AG09309 (cell line): ENCODE measurements around the gene SNAP25.

ENCODE experiments used
- DNase-seq: peaks from one replicate; pipeline ENCODE4 v3.0.0-alpha.2; 2010; ENCODE audit warnings: low read depth
- H3K4me3 ChIP-seq: 2 replicates; pipeline ENCODE4 v1.5.1; 2011; ENCODE audit warnings: mild to moderate bottlenecking, low read depth, low read length, moderate library complexity; ENCODE audit not compliant: control insufficient read depth
- TF ChIP-seq, protein P1 (sequence below): IDR thresholded peaks from 2 replicates; pipeline ENCODE4 v1.5.1; 2011; ENCODE audit warnings: mild to moderate bottlenecking, low read depth, low read length, inconsistent platforms; ENCODE audit not compliant: insufficient read depth, control insufficient read depth; ENCODE audit errors: missing control alignments

The SNAP25 gene

DNA sequence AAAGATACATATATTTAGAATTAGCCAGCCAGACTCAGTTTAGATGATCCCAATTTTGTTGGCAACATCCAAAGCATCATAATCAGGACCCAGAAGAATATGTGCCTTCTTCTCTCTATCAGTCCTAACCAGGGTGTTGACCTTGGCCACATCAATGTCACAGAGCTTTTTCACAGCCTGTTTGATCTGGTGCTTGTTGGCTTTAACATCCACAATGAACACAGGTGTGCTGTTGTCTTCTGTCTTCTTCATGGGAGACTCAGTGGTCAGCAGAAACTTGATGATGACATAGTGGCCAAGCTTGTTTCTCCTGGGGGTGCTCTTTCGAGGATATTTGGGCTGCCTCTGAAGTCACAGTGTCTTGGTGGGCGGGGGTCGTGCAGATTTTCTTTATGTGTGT is 130.5 kb downstream of the SNAP25 start:
- TF ChIP-seq, protein P1, sequence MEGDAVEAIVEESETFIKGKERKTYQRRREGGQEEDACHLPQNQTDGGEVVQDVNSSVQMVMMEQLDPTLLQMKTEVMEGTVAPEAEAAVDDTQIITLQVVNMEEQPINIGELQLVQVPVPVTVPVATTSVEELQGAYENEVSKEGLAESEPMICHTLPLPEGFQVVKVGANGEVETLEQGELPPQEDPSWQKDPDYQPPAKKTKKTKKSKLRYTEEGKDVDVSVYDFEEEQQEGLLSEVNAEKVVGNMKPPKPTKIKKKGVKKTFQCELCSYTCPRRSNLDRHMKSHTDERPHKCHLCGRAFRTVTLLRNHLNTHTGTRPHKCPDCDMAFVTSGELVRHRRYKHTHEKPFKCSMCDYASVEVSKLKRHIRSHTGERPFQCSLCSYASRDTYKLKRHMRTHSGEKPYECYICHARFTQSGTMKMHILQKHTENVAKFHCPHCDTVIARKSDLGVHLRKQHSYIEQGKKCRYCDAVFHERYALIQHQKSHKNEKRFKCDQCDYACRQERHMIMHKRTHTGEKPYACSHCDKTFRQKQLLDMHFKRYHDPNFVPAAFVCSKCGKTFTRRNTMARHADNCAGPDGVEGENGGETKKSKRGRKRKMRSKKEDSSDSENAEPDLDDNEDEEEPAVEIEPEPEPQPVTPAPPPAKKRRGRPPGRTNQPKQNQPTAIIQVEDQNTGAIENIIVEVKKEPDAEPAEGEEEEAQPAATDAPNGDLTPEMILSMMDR = no peak
- H3K4me3 ChIP-seq = no peak overlapping the region
- DNase-seq = no peak

DNA sequence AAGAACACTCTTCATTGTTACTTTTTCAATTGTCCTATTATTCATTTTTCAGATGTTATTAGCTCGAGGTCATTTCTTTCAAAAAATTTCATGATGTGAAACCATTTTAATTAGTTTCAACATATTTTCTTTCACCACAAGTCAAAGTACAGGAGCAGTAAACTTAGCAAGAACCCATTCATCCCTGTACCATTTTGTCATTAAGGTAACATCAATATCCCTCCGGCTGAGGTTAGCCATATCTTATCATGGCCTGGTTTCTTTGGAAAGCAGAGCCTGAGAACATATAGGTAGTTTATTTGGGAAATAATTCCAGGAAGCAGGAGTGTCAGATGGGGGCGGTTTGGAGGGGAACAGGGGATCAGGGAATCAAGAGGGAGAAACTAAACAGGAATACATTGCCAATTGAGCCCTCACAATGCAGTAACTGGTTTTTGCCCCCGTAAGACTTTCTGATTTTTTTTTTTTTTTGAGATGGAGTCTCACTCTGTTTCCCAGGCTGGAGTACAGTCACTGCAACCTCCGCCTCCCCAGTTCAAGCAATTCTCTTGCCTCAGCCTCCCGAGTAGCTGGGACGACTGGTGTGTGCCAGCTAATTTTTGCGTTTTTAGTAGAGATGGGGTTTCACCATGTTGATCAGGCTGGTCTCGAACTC is 131.7 kb downstream of the SNAP25 start:
- TF ChIP-seq, protein P1 = no peak
- no peak for DNase-seq
- no peak overlapping the region for H3K4me3 ChIP-seq

DNA sequence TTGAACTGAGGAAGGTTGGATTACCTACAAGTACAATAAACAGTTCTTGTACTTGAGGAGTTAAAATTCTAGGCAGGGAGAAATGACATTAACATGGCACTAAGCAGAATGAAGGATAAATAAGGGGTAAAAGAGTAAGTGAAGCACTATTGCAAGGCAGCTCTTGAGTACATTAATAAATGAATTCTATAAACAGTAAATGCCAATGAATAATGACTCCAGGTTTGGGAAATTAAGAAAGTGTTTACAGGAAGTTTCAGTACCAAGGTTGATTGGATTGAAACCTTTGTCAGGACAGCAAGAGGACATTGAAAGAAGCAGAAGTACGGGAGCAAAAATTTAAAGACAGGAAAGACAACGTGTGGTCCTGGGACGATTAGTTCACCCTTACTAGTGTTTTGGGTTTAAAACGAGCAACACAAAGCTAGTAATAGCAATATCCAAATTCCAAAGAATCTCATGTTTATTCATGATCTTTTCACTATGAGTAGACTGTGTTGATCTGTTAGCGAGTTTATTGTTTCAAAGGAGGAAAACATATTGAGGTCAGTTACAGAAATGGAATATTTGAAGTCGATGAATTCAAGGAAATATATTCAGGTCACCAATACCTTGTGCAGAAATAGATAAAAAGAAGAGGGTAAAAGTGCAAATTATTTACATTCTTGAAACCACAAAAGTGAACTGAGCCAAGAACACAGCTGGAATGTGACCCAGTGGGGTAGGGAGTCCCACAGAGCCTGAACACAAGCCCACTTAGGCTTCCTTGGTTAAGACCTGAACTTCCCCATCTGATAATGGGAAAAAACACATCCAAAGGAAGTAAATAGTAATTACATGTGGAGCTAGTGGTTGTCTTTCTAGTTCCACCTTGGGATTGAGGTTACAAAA is 134.5 kb downstream of the SNAP25 start:
- TF ChIP-seq, protein P1 = no peak
- DNase-seq = no peak
- no peak overlapping the region for H3K4me3 ChIP-seq

DNA sequence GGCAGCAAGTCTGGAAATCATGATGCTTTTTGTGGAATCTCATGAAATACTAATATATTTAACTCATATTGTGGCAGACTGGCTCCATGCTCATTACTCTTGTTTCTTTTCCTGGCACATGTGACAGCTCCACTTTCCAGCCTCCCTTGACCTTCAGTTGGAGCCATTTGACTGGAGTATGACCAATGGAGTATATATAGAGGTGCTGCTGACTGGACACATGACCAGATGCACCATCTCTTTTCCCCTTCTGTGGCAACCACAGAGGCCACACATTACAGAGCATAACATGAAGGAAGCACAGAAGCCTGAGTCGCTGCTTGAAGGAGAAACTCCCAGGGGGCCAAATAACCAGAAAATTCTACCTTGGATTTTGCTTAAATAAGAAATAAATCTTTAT is 138.0 kb downstream of the SNAP25 start:
- H3K4me3 ChIP-seq = no peak overlapping the region
- no peak for DNase-seq
- TF ChIP-seq, protein P1 = no peak
